NT2/D1 (cell line): ENCODE measurements around the gene EMILIN2.

ENCODE experiments used
- YY1 ChIP-seq: IDR thresholded peaks from 2 replicates; pipeline ENCODE4 v1.6.1; 2011; ENCODE audit not compliant: insufficient read length, insufficient read depth
- ZNF274 ChIP-seq: IDR thresholded peaks from 2 replicates; pipeline ENCODE4 v1.6.1; 2011; ENCODE audit warnings: mild to moderate bottlenecking, low read depth, low read length

DNA sequence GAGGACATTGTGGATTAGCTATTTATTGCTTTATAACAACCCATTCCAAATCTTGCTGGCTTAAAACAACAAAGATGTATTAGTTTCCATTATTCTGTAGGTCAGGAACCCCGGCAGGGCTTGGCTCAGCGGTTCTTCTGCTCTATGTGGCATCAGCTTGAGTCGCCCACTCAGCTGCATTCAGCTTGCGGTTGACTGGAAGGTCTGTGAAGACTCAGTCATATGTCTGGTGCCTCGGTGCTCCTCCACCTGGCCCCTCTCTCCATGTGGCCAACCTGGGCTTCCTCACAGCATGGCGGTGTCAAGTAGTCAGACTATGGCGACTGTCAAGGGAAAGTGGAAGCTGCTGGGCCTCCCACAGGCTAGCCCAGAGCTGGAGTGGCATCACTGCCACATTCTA is 48.6 kb downstream of the EMILIN2 start:
- TF ChIP-seq YY1 (no peak), ZNF274 (no peak)
